Mesodermal cell (in vitro differentiated cells): Measurements from ENCODE around the gene NUP188.

Experiments used
- H3K27ac ChIP-seq: 2 replicates; pipeline ENCODE4 v1.7.0; 2013; ENCODE audit warnings: mild to moderate bottlenecking, low read depth, low read length, moderate library complexity; ENCODE audit not compliant: severe bottlenecking
- H3K36me3 ChIP-seq: 2 replicates; pipeline ENCODE4 v1.7.1; 2013; ENCODE audit warnings: mild to moderate bottlenecking, low read length, moderate library complexity; ENCODE audit not compliant: control insufficient read depth, insufficient read depth
- H3K4me1 ChIP-seq: one replicate; pipeline ENCODE4 v1.7.1; 2013; ENCODE audit warnings: mild to moderate bottlenecking, low read length; ENCODE audit not compliant: insufficient read depth, control insufficient read depth, poor library complexity, severe bottlenecking
- H3K4me3 ChIP-seq: 2 replicates; pipeline ENCODE4 v1.7.0; 2013; ENCODE audit warnings: low read length, control low read depth, mild to moderate bottlenecking; ENCODE audit not compliant: insufficient read depth, poor library complexity, severe bottlenecking; ENCODE audit errors: extremely low read depth
- H3K9me3 ChIP-seq: 2 replicates; pipeline ENCODE4 v1.7.1; 2013; ENCODE audit warnings: mild to moderate bottlenecking, low read length, moderate library complexity; ENCODE audit not compliant: control insufficient read depth
- WGBS, 2 experiments: methylation state at CpG; one replicate each; pipeline ENCODE4 v1.1.5; 2013; ENCODE audit warnings: missing lambda C conversion rate in 2 of 2; ENCODE audit not compliant: insufficient coverage in 2 of 2; 5-methylcytosine and 5-hydroxymethylcytosine counted together

The NUP188 gene

DNA sequence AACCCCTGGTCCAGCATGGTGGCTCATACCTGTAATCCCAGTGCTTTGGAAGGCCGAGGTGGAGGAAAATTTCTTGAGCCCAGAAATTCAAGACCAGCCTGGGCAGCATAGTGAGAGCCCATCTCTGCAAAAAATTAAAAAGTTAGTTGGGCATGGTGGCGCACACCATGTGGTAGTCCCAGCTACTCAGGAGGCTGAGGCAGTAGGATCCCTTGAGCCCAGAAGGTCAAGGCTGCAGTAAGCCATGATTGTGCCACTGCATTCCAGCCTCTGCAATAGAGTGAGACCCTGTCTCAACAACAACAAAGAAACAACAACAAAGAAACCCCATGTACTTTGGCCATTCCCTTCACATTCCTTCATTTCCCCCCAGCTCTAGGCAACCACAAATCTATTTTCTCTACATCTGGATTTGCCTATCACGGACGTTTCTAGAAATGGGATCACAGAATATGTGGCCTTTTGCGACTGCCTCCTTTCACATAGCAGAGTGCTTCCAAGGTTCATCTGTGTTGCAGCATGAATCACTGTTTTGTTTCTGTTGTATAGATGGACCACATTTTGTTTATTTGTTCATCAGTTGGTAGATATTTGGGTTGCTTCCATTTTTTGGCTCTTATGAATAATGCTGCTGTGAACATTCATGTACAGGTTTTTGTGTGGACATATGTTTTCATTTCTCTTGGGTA is 106.8 kb downstream of the NUP188 start:
- no peaks in the 10 kb centered on the region for H3K9me3 ChIP-seq
- peaks cover 57% of the 10 kb centered on the region for H3K36me3 ChIP-seq
- H3K4me3 ChIP-seq = no peak overlapping the region
- WGBS, 2 experiments = 89 to 93% methylated on average over 5 of the region's 5 CpGs
- no peaks in the 10 kb centered on the region for H3K4me1 ChIP-seq
- no peak overlapping the region for H3K27ac ChIP-seq
